A204.1 (cell line): ENCODE results near the gene SYT14.
"Not testable (repeated sequence)": the region's sequence is repeated elsewhere in the genome, so short reads cannot be mapped to it uniquely, and the experiment has no call there.

Experiments
- FAIRE-seq: peaks from 2 replicates; lab custom pipeline; 2012; peaks lifted over from hg19 to GRCh38; lab: Jason Lieb, UNC

Gene SYT14

GRCh38 chr1:209937996-209938959 is at the start of gene SYT14:
Gene SYT14 (plus strand): TSS chr1:209938217. CDS start chr1:209938265, 48 bp downstream.
- no peak for FAIRE-seq

- not testable (repeated sequence) for FAIRE-seq
Measured at GRCh38 chr1:209888291-209889076, 49.5 kb upstream of the SYT14 start.

GRCh38 chr1:209889077-209889418 is 49.0 kb upstream of the SYT14 start:
- no peak for FAIRE-seq

GRCh38 chr1:209890641-209891330 is 47.2 kb upstream of the SYT14 start:
- no peak for FAIRE-seq

GRCh38 chr1:209893751-209894150 is 44.3 kb upstream of the SYT14 start:
- no peak for FAIRE-seq

GRCh38 chr1:209895709-209896108 is 42.3 kb upstream of the SYT14 start:
- FAIRE-seq, result no peak

- no peak for FAIRE-seq
Measured at GRCh38 chr1:209896346-209896745, 41.7 kb upstream of the SYT14 start.

- not testable (repeated sequence) for FAIRE-seq
Measured at GRCh38 chr1:209898271-209898670, 39.7 kb upstream of the SYT14 start.

GRCh38 chr1:209898851-209899250 is 39.2 kb upstream of the SYT14 start:
- FAIRE-seq, result not testable (repeated sequence)

- no peak for FAIRE-seq
Measured at GRCh38 chr1:209899948-209900347, 38.1 kb upstream of the SYT14 start.

GRCh38 chr1:209900734-209901133 is 37.3 kb upstream of the SYT14 start:
- no peak for FAIRE-seq

- FAIRE-seq, result no peak
Measured at GRCh38 chr1:209901211-209901610, 36.8 kb upstream of the SYT14 start.

GRCh38 chr1:209904774-209905173 is 33.2 kb upstream of the SYT14 start:
- not testable (repeated sequence) for FAIRE-seq

- no peak for FAIRE-seq
Measured at GRCh38 chr1:209911746-209912145, 26.3 kb upstream of the SYT14 start.

- no peak for FAIRE-seq
Measured at GRCh38 chr1:209912306-209912705, 25.7 kb upstream of the SYT14 start.

GRCh38 chr1:209919637-209920036 is 18.4 kb upstream of the SYT14 start:
- FAIRE-seq, result not testable (repeated sequence)

GRCh38 chr1:209920844-209921243 is 17.2 kb upstream of the SYT14 start:
- no peak for FAIRE-seq

- FAIRE-seq, result no peak
Measured at GRCh38 chr1:209924390-209924789, 13.6 kb upstream of the SYT14 start.

- FAIRE-seq, result no peak
Measured at GRCh38 chr1:209926045-209926444, 12.0 kb upstream of the SYT14 start.

GRCh38 chr1:209927466-209927865 is 10.6 kb upstream of the SYT14 start:
- FAIRE-seq, result no peak

GRCh38 chr1:209929751-209930150 is 8.3 kb upstream of the SYT14 start:
- FAIRE-seq, result no peak

- FAIRE-seq, result no peak
Measured at GRCh38 chr1:209931141-209931540, 6.9 kb upstream of the SYT14 start.

- FAIRE-seq, result no peak
Measured at GRCh38 chr1:209936125-209936524, 1.9 kb upstream of the SYT14 start.
